HepG2 (cell line): ENCODE data around the gene FAM117A. TPM values are rescaled to one million over a fixed set of nuclear protein-coding genes. Genes with fewer than 3 reads are reported as not detected.

ENCODE experiments used
- ARID5B ChIP-seq: IDR thresholded peaks from 2 replicates; pipeline ENCODE4 v1.4.0; 2020; ENCODE audit warnings: mild to moderate bottlenecking, missing genetic modification reagents
- CREB1 ChIP-seq, 2 experiments: fragments of 450-650 bp in 1 of 2; IDR thresholded peaks; 2 replicates each; pipeline ENCODE4 v1.6.1; 2016 to 2017; ENCODE audit warnings: control low read depth in 1 of 2, mild to moderate bottlenecking in 1 of 2, missing compliant biosample characterization in 1 of 2, missing genetic modification characterization in 1 of 2
- ELF4 ChIP-seq: sonication (generic); formaldehyde crosslinking; IDR thresholded peaks from 2 replicates; pipeline ENCODE4 v1.5.0; 2020; ENCODE audit warnings: missing genetic modification reagents, mild to moderate bottlenecking, moderate library complexity, borderline replicate concordance
- FIP1L1 ChIP-seq: fragments of 200-400 bp; formaldehyde crosslinking; IDR thresholded peaks from 2 replicates; pipeline ENCODE4 v1.6.1; 2018; ENCODE audit warnings: low read depth, mild to moderate bottlenecking, low read length, moderate library complexity, borderline replicate concordance; ENCODE audit not compliant: insufficient read depth
- HMGA1 ChIP-seq: sonication (generic); formaldehyde crosslinking; conservative IDR thresholded peaks from 2 replicates; pipeline ENCODE4 v1.4.0; 2020; ENCODE audit warnings: missing genetic modification reagents
- KMT2B ChIP-seq: IDR thresholded peaks from 2 replicates; pipeline ENCODE4 v1.6.1; 2016; ENCODE audit warnings: missing genetic modification reagents, missing compliant biosample characterization
- MIER2 ChIP-seq: IDR thresholded peaks from 2 replicates; pipeline ENCODE4 v1.6.1; 2016; ENCODE audit warnings: missing biosample characterization, missing genetic modification reagents
- MLLT10 ChIP-seq: sonication (generic); formaldehyde crosslinking; IDR thresholded peaks from 2 replicates; pipeline ENCODE4 v1.4.0; 2020; ENCODE audit warnings: missing genetic modification reagents
- NCOA5 ChIP-seq: sonication (generic); formaldehyde crosslinking; IDR thresholded peaks from 2 replicates; pipeline ENCODE4 v1.4.0; 2020; ENCODE audit warnings: missing genetic modification reagents
- SRY ChIP-seq: sonication (generic); formaldehyde crosslinking; IDR thresholded peaks from 2 replicates; pipeline ENCODE4 v1.8.0; 2022; ENCODE audit warnings: mild to moderate bottlenecking, missing genetic modification reagents
- TEAD2 ChIP-seq: sonication (generic); formaldehyde crosslinking; IDR thresholded peaks from 2 replicates; pipeline ENCODE4 v1.9.0; 2021; ENCODE audit warnings: missing genetic modification reagents
- TIGD3 ChIP-seq: sonication (generic); formaldehyde crosslinking; IDR thresholded peaks from 2 replicates; pipeline ENCODE4 v1.5.1; 2020; ENCODE audit warnings: mild to moderate bottlenecking, missing genetic modification reagents, borderline replicate concordance
- ZBTB10 ChIP-seq: sonication (generic); formaldehyde crosslinking; IDR thresholded peaks from 2 replicates; pipeline ENCODE4 v1.4.0; 2020; ENCODE audit warnings: missing genetic modification reagents, borderline replicate concordance
- ZBTB38 ChIP-seq: sonication (generic); formaldehyde crosslinking; IDR thresholded peaks from 2 replicates; pipeline ENCODE4 v1.5.1; 2020; ENCODE audit warnings: mild to moderate bottlenecking, missing genetic modification reagents
- ZFP36L1 ChIP-seq: sonication (generic); formaldehyde crosslinking; IDR thresholded peaks from 2 replicates; pipeline ENCODE4 v1.8.0; 2022; ENCODE audit warnings: mild to moderate bottlenecking, missing genetic modification reagents, moderate library complexity
- ZFX ChIP-seq: sonication (generic); formaldehyde crosslinking; IDR thresholded peaks from 2 replicates; pipeline ENCODE4 v1.4.0; 2020; ENCODE audit warnings: mild to moderate bottlenecking, low read depth, missing genetic modification reagents, moderate library complexity
- ZNF350 ChIP-seq: sonication (generic); formaldehyde crosslinking; IDR thresholded peaks from 2 replicates; pipeline ENCODE4 v1.4.0; 2020; ENCODE audit warnings: mild to moderate bottlenecking, low read depth, missing genetic modification reagents, borderline replicate concordance
- ZNF547 ChIP-seq: sonication (generic); formaldehyde crosslinking; IDR thresholded peaks from 2 replicates; pipeline ENCODE4 v1.5.1; 2020; ENCODE audit warnings: mild to moderate bottlenecking, missing genetic modification reagents
- ZNF562 ChIP-seq: sonication (generic); formaldehyde crosslinking; IDR thresholded peaks from 2 replicates; pipeline ENCODE4 v1.8.0; 2022; ENCODE audit warnings: missing genetic modification reagents, borderline replicate concordance
- ZNF749 ChIP-seq: sonication (generic); formaldehyde crosslinking; IDR thresholded peaks from 2 replicates; pipeline ENCODE4 v1.8.0; 2022; ENCODE audit warnings: mild to moderate bottlenecking, missing genetic modification reagents, moderate library complexity, borderline replicate concordance
- polyA plus RNA-seq, 8 experiments: library from polyadenylated mRNA; depleted of rRNA in 3 of 8; stranded (reverse) in 7 of 8; unstranded in 1 of 8; fragments of >200 nt; fragmentation: Illumina TruSeq in 4 of 8; extraction: Trizol in 4 of 8; gene quantifications; 2 replicates each; pipeline versions ENCODE4 v1.2.1 to v1.2.3, GENCODE V29; 2011 to 2016; ENCODE audit warnings: low read depth in 4 of 8, missing spikeins in 1 of 8, mixed read lengths in 1 of 8; ENCODE audit not compliant: insufficient read depth in 1 of 8
- total RNA-seq, 5 experiments: library from RNA; depleted of rRNA; stranded (reverse); fragments of >200 nt; fragmentation: Illumina TruSeq; extraction: Trizol; gene quantifications; 2 replicates each; pipeline ENCODE4 v1.2.3, GENCODE V29; 2016; ENCODE audit warnings: low read depth in 1 of 5
- TF ChIP-seq, protein P1 (sequence below): sonication (generic); formaldehyde crosslinking; IDR thresholded peaks from 2 replicates; pipeline ENCODE4 v1.8.1; 2023; ENCODE audit warnings: mild to moderate bottlenecking, missing genetic modification reagents, borderline replicate concordance

Gene FAM117A
- total and polyA plus RNA-seq, 2 of the 13 experiments (the other 11 are each of a cell fraction or from before 2014, with no cell fraction given), result 12.1 to 19.8 TPM

GRCh38 chr17:49707608-49708514 lies 56.1 kb downstream of the FAM117A start, which contains the start of gene SLC35B1 (continued):
- TF ChIP-seq TIGD3 (CRISPR knock-in tag), result no peak
- TF ChIP-seq CREB1 (IDR thresholded peaks at IDR 0.05), result peak; percentile 98
- peak; percentile 100 for TF ChIP-seq CREB1 (CRISPR knock-in tag; IDR thresholded peaks at IDR 0.05)
- 0 out of 2 replicates have a peak, but pooled peaks have one; percentile 77 for TF ChIP-seq ZNF547 (CRISPR knock-in tag)
- TF ChIP-seq SRY (CRISPR knock-in tag), result no peak
- TF ChIP-seq TEAD2 (CRISPR knock-in tag), result no peak
- TF ChIP-seq KMT2B (CRISPR knock-in tag), result peak; percentile 85
- no peak for TF ChIP-seq ELF4 (CRISPR knock-in tag)
- TF ChIP-seq ZNF562 (CRISPR knock-in tag), result no peak
- no peak for TF ChIP-seq ZBTB10
- TF ChIP-seq, protein P1, sequence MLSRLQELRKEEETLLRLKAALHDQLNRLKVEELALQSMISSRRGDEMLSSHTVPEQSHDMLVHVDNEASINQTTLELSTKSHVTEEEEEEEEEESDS (CRISPR knock-in tag), result no peak
- no peak for TF ChIP-seq FIP1L1
- no peak for TF ChIP-seq ZFP36L1
- TF ChIP-seq ZNF350 (CRISPR knock-in tag), result peak; percentile 90
- TF ChIP-seq ZNF749 (CRISPR knock-in tag), result peak; percentile 18; the same call in 1 of the 2 replicates
- no peak for TF ChIP-seq ARID5B
- no peak for TF ChIP-seq MIER2 (CRISPR knock-in tag)
- TF ChIP-seq ZBTB38 (CRISPR knock-in tag), result peak; percentile 67; the same call in 1 of the 2 replicates
- TF ChIP-seq ZFX (CRISPR knock-in tag), result peak; percentile 74; the same call in 1 of the 2 replicates
- TF ChIP-seq NCOA5, result no peak
- TF ChIP-seq HMGA1 (CRISPR knock-in tag), result no peak
- no peak for TF ChIP-seq MLLT10
